HG03439 (cell line): ENCODE results near the gene POP4.

Experiments
- ATAC-seq: cut with Tn5 transposase; IDR thresholded peaks from one replicate; pipeline ENCODE4 v1.9.1; 2021; ENCODE audit warnings: mild to moderate bottlenecking, moderate library complexity; ENCODE audit not compliant: unreplicated experiment

POP4 gene

GRCh38 chr19:29576761-29577648 is 29.1 kb upstream of the POP4 start:
- peak; percentile 56 for ATAC-seq

DNA sequence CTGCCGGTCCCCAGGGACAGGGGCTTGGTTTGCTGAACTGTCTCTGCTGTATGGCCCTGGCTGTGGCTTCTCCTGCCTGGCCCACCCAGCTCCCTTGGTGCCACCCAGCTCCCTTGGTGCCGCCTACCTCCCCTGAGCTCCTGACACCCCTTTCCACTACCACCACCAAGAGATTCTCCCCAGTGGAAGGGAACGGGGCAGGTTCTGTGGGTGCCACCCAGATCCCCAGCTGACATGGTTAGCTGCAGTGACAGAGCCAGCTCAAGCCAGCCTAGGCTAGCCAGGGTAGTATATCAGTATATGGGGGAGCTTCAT is 28.5 kb upstream of the POP4 start:
- no peak for ATAC-seq

- no peak for ATAC-seq
These were observed 27.7 kb upstream of the POP4 start for GRCh38 chr19:29578349-29578748.

DNA sequence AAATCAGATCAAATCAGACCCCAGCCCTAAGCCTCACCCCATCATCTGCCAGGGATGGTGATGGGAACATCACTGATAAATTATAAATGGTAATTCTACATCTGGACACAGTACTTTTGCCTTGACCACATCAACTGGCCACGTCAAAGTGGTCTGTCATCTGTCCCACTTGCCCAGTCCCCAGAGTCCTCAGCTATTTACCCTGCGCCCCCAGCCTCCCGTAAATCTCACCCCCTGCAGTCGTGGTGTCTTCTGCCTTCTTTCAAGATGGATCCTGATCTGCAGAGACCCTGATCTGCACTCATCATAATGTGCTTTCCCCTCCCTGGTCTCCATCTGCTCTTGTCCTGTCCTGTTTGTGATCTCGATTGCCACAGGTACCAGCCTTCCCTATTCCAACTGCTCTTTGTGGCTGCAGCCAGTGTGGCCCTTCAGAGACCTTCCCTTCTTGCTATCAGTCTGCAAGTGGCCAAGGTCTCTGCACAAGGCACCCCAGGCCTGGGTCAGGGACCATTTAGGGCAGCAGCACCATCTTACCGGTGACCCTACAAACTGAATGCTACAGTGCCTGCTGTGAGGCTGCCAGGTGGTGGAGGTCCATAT is 26.7 kb upstream of the POP4 start:
- ATAC-seq: no peak

DNA sequence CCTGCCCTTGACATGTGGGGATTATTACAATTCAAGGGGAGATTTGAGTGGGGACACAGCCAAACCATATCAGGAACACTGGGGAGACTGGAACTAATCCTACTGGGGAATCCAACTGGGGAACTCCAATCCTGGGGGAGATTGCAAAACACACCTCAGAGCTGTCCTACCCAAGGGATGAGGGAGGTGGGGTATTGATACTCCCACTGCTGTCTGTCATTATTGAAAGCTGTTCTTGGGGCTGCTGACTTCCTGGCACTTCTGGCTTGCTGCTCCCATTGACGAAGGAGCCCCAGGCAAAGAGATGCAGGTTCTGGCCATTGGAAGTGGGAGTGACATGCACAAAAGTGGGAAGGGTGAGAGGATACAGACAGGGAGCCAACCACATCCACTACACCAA is 24.7 kb upstream of the POP4 start:
- ATAC-seq: no peak

GRCh38 chr19:29583196-29583999 is 22.7 kb upstream of the POP4 start:
- no peak for ATAC-seq

DNA sequence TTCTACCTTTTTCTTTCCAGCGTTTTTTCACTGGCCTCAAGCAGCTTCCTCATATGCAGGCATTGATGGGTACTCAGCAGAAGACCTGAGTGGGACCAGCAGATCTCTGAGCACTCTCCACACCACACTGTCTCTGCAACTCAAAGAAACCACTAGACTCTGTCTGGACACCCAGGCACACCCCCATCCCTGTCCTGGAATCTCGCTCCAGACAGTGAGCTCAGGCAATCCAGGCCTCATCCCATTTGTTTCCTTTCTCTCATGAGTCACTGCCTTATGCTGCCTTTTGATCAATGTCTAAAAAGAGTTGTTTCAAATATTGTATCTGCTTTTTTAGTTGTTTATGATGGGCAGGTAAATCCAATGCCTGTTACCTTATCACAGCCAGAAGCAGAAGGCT is 19.7 kb upstream of the POP4 start:
- ATAC-seq: no peak

DNA sequence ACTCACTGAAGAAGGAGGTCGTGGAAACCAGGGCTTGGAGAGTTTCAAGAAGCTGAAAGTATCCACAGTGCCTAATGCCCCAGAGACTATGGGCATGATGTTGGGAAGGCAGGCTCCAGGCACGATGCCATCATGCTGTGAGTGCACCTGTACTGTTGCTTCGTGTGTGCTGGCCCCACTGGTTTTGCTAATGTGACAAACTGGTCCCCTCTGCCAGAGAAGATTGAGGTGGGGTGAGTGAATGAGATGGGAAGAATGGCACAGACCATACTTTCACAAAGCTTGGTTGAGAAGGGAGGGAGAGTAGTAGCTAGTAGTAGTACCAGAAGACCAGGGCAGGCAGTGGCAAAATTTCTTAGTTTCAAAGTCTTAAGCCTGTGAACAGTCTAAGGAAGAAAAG is 19.0 kb upstream of the POP4 start:
- no peak for ATAC-seq

GRCh38 chr19:29587518-29587986 is 18.5 kb upstream of the POP4 start:
- no peak for ATAC-seq

GRCh38 chr19:29588095-29588494 is 18.0 kb upstream of the POP4 start:
- ATAC-seq: no peak

- no peak for ATAC-seq
These were observed 15.8 kb upstream of the POP4 start for GRCh38 chr19:29590278-29590677.

DNA sequence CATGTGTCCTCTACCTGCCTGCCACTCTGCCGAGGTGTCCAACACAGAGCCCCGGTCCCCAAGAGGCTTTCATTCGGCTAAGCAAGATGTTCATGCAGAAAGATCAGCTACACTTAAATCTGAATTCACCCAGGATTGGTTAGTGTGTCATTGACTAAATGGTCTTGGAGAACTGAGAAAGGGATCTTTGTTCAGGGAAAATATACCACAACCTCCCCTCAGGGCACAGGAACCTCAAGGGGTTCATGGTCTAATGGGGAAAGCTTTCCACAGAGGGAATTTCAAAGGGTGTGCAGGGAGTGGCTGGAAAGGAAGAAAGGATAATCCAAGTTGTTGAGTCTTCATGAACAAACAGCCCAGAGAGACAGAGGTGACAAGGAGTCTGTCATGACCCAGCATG is 14.4 kb upstream of the POP4 start:
- no peak for ATAC-seq

DNA sequence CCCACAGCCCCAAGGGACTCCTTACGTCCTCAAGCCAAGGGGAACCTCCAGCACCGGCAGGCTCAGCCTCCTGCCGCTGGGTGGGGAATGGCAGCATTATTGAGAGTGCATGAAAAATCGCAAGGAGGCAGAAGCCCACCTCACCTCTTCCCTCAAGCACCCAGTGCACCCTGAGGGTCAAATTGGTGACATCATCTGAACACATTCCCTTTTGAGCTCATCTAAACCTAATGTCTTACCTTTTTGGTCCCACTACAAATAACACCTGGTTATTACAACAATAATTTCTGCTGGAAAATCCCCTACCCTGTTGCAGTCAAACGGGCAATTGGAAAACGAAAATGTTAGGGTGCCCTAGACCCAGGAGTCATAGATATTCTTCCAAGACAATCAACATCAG is 12.2 kb upstream of the POP4 start:
- no peak for ATAC-seq

GRCh38 chr19:29596080-29596727 is 9.9 kb upstream of the POP4 start:
- ATAC-seq: no peak

DNA sequence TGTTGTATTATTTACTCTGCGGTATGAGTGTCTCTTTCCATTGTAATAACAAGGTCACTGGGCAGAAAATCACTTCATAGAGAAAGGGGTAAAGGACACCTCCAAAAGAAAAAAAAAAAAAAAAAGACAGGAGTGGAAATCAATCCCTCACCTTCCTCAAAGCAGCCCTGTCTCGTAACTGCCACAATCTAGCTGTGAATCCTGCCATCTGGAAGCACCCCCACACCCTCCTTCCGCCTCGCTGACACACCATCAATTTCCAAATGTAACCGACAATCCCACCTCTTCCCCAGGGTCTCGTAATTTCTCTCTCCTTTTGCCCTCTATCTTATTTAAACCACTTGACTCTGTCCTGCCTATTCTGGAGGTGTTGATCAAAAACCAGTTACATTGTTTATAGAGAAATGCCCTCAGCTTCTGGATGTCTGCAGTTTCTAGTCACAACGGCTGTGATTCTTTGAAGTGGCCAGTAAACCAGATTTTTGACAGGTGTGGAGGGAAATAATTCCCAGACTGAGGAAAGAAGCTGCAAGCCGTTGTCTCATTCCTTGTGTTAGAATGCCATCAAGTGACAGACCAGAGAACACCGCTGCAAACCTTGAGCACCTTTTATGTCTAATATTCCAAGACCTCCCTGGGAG is 9.1 kb upstream of the POP4 start:
- no peak for ATAC-seq

- ATAC-seq: no peak
These were observed 8.0 kb upstream of the POP4 start for GRCh38 chr19:29598036-29598435.

- ATAC-seq: no peak
These were observed 7.6 kb upstream of the POP4 start for GRCh38 chr19:29598496-29598895.

DNA sequence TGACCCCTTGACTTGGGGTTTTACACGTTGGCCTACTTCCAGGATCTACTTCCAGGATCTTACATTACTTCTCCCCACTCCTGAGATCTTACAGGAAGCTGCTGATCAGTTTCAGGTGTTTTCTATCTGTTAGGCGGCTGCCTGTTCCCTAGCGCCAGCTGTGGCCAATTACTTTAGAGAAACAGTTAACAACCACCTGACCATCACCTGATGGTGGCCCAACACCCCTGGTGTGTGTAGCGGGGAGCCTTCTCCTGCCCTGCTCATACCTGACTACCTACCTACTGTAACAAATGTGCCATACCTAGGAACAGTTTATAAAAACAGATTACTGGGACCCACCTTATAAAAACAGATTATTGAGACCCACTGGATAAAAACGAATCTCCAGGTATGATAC is 2.8 kb upstream of the POP4 start:
- no peak for ATAC-seq

DNA sequence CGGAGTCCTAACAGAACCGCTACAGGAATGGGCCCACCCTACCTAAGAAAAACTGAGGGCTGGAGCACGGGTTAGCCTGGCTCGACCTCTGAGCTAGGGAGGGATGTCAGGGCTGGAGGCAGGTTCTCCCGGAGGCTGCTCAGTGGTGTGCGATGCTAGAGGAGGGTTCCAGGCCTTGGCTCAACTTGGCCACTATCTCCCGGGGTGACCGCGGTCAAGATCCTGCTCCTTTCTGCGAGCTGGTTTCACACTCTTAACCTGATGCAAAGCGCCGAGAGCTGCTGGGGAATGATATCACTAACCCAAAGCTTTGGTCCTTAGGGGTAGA is 301 bp downstream of the POP4 start:
- ATAC-seq: peak; percentile 21

DNA sequence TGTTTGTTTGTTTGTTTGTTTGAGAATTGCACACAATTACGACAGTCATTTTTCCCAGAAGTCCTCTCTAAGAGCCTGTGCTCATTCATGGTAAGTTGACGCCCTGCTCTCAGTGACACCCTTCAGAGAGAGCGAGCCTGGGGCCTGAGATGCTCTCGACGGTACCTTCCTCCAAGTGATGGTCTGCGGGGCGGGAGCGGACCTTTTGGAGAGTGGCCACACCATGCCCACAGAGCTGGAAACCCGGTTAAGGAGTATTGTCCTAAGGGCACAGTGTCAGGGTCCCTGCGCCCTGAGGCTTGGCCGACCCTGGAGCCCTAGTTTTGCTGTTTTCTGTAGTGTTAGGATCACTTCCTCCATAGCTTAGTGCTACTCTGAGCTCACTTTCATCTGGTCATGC is 3.6 kb downstream of the POP4 start:
- ATAC-seq: no peak

DNA sequence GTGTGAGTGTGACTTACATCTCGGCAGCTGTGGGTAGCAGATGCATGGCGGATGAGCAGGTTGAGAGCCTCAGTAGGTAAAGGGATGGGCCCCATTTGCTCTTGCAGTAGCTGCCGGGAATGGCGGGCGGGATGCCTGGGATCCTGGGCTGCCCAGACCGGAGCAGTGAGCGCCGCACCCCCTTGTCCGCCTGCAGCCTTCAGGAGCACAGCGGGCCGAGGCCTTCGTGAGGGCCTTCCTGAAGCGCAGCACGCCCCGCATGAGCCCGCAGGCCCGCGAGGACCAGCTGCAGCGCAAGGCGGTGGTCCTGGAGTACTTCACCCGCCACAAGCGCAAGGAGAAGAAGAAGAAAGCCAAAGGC is 4.1 kb downstream of the POP4 start:
- no peak for ATAC-seq
